Measurements from ENCODE around the gene CD300LG. TPM values are rescaled to one million over a fixed set of nuclear protein-coding genes. Genes with fewer than 3 reads are reported as not detected.
A peak's percentile ranks its signal among the peaks of the same experiment; 100 is the strongest.
"Not testable (repeated sequence)": the region's sequence is repeated elsewhere in the genome, so short reads cannot be mapped to it uniquely, and the experiment has no call there.

CD300LG gene
- total and polyA plus RNA-seq, 2 experiments from 2014 or later: not detected

DNA sequence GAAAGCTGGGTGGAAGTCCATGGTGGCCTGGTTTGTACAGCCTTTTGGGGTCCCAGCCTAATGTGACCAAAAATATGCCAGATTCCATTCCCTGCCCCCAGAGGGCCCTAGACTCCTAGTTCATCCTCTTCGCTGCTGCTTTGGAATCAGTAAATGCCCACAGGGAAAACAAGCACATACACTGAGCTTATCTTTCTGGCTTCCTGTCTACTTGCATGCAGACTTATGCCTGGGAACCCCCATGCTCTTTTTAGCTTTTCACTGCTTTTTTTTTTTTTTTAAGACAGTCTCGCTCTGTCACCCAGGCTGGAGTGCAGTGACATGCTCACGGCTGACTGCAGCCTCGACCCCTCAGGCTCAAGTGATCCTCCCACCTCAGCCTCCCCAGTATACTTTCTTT, 6.2 kb upstream of the CD300LG start:
- Histone ChIP-seq H3K4me3 (no peak overlapping the region), H3K27ac (no peak overlapping the region), H3K4me1 (ENCODE audit: low read depth) (no peaks in the 10 kb centered on the region), H3K36me3 (no peaks in the 10 kb centered on the region), H3K27me3 (no peaks in the 10 kb centered on the region), H3K9me3 (ENCODE audit: low read depth) (no peaks in the 10 kb centered on the region)
- TF ChIP-seq CTCF (IDR thresholded peaks at IDR 0.05; ENCODE audit: low read depth, low read length): peak; percentile 53
- DNase-seq (ENCODE audit: low read depth in 1 of 2, low spot score in 1 of 2): peak; percentile 31 to 73

DNA sequence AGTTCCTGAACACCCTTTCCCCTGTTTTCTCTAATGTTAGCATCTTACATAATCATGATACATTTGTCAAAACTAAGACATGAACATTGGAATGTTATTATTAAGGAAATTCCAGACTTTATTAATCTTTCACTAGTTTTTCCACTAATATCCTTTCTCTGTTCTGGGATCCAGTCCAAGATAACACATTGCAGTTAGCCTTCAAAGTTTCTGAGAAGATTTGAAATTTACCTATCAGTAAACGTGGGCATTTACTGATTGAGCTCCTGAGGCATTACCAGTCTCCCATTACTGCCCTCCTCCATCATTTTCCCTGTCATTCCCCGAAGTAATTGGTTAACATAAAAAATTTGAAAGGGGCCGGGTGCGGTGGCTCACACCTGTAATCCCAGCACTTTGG, 5.7 kb upstream of the CD300LG start:
- TF ChIP-seq CTCF (IDR thresholded peaks at IDR 0.05; ENCODE audit: low read depth, low read length): no peak
- H3K4me1 ChIP-seq (ENCODE audit: low read depth): no peaks in the 10 kb centered on the region
- no peaks in the 10 kb centered on the region for H3K27me3 ChIP-seq
- no peak overlapping the region for H3K27ac ChIP-seq
- DNase-seq (ENCODE audit: low read depth in 1 of 2, low spot score in 1 of 2): no peak
- no peaks in the 10 kb centered on the region for H3K9me3 ChIP-seq (ENCODE audit: low read depth)
- no peak overlapping the region for H3K4me3 ChIP-seq
- no peaks in the 10 kb centered on the region for H3K36me3 ChIP-seq

DNA sequence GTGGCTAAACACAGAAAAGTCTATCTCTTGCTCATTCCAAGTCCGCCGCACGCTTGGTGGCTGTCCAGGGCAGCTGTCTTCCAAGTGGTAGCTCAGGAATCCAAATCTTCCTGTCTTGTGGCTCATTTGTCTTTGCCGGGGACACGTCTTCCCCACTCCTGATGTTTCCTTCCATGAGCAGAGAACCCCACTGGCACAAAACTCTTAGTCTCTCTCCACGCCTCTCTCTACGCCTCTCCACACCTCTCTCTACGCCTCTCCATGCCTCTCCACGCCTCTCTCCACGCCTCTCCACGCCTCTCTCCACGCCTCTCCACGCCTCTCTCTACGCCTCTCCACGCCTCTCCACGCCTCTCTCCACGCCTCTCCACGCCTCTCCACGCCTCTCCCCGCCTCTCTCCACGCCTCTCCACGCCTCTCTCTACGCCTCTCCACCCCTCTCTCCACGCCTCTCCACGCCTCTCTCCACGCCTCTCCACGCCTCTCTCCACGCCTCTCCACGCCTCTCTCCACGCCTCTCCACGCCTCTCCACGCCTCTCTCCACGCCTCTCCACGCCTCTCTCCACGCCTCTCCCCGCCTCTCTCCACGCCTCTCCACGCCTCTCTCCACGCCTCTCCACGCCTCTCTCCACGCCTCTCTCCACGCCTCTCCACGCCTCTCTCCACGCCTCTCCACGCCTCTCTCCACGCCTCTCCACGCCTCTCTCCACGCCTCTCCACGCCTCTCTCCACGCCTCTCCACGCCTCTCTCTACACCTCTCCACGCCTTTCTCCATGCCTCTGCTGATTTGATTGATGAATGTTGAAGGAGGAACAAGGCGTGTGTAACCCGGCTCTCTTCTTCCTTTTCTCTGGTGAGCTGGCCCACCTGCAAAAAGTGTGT, 4.6 kb upstream of the CD300LG start:
- not testable (repeated sequence) for H3K36me3 ChIP-seq; H3K4me3 ChIP-seq; H3K4me1 ChIP-seq (ENCODE audit: low read depth); H3K9me3 ChIP-seq (ENCODE audit: low read depth); H3K27me3 ChIP-seq; H3K27ac ChIP-seq
- DNase-seq (ENCODE audit: low read depth in 1 of 2, low spot score in 1 of 2): peak in 1 of 2 donors; percentile 39

GRCh38 chr17:43842975-43843325, 4.0 kb upstream of the CD300LG start:
- Histone ChIP-seq H3K4me3 (no peak overlapping the region), H3K36me3 (no peaks in the 10 kb centered on the region), H3K27ac (no peak overlapping the region), H3K4me1 (ENCODE audit: low read depth) (no peaks in the 10 kb centered on the region), H3K9me3 (ENCODE audit: low read depth) (no peaks in the 10 kb centered on the region), H3K27me3 (no peaks in the 10 kb centered on the region)
- TF ChIP-seq CTCF (IDR thresholded peaks at IDR 0.05; ENCODE audit: low read depth, low read length): no peak
- DNase-seq (ENCODE audit: low read depth in 1 of 2, low spot score in 1 of 2): no peak

- TF ChIP-seq CTCF (IDR thresholded peaks at IDR 0.05; ENCODE audit: low read depth, low read length): no peak
- Histone ChIP-seq H3K36me3 (no peaks in the 10 kb centered on the region), H3K27me3 (no peaks in the 10 kb centered on the region), H3K4me3 (no peak overlapping the region), H3K9me3 (ENCODE audit: low read depth) (no peaks in the 10 kb centered on the region), H3K27ac (no peak overlapping the region), H3K4me1 (ENCODE audit: low read depth) (no peaks in the 10 kb centered on the region)
- no peak for DNase-seq (ENCODE audit: low read depth in 1 of 2, low spot score in 1 of 2)
Measured at GRCh38 chr17:43844241-43844640, 2.7 kb upstream of the CD300LG start.

DNA sequence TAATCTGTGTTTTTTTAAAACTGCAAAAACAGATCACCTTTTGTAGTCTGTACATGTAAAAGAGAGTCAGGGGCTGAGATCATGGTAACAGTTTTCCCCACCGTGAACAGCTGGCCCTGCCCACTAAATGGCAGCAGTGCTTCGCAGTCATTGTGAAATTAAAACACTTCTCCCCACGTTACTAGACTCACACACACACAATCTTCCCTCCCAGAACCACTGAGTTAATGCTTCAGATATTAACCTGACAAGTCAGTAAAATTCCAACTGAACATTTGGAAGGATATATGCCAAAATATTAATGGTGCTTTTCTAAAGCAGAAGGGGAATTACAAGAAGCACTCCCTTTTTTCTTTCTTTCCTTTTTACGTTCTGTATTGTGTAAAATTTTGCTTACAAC, 1.2 kb upstream of the CD300LG start:
- Histone ChIP-seq H3K9me3 (ENCODE audit: low read depth) (no peaks in the 10 kb centered on the region), H3K4me1 (ENCODE audit: low read depth) (no peaks in the 10 kb centered on the region), H3K27ac (no peak overlapping the region), H3K36me3 (no peaks in the 10 kb centered on the region), H3K27me3 (no peaks in the 10 kb centered on the region), H3K4me3 (no peak overlapping the region)
- DNase-seq (ENCODE audit: low read depth in 1 of 2, low spot score in 1 of 2): no peak
- no peak for TF ChIP-seq CTCF (IDR thresholded peaks at IDR 0.05; ENCODE audit: low read depth, low read length)
